GM12878 (cell line): Measurements from ENCODE around the gene PLPPR1. TPM values are rescaled to one million over a fixed set of nuclear protein-coding genes. Genes with fewer than 3 reads are reported as not detected.

Experiments used
- ATAC-seq: fragments of 200-7000 bp; cut with Tn5 transposase; 3 replicates; pipeline ENCODE4 v1.9.1; 2020; ENCODE audit warnings: mild to moderate bottlenecking, moderate library complexity
- BruUV-seq: library from RNA; stranded (reverse); fragments of 400-500 nt; replicated peaks from 2 replicates; lab custom pipeline; 2021; lab: Mats Ljungman, UMichigan
- CTCF ChIA-PET: fragments of 300-600 bp; sonication (Branson Sonifier 250); formaldehyde crosslinking; extraction: SDS; loops from one replicate; lab custom pipeline; 2021; ENCODE audit warnings: inconsistent platforms; lab: Yijun Ruan, JAX
- POLR2A ChIA-PET: fragments of 350-600 bp; formaldehyde crosslinking; extraction: SDS; loops from one replicate; lab custom pipeline; 2021; ENCODE audit warnings: inconsistent platforms; lab: Charles Lee
- RAD21 ChIA-PET: fragments of 300-600 bp; sonication (Branson Sonifier 250); formaldehyde crosslinking; loops from one replicate; lab custom pipeline; 2023; ENCODE audit warnings: antibody characterized with exemption; ENCODE audit not compliant: unreplicated experiment; lab: Charles Lee
- SMC1A ChIA-PET: fragments of 300-600 bp; sonication (Branson Sonifier 250); formaldehyde crosslinking; loops from one replicate; lab custom pipeline; 2023; ENCODE audit not compliant: unreplicated experiment, uncharacterized antibody; lab: Charles Lee
- DNase-seq: peaks from one replicate; pipeline ENCODE4 v3.0.0-alpha.2; 2011; ENCODE audit warnings: low read depth, low spot score
- FAIRE-seq: peaks from 3 replicates; lab custom pipeline; 2011; peaks lifted over from hg19 to GRCh38; lab: Jason Lieb, UNC
- H2AFZ ChIP-seq: 2 replicates; pipeline ENCODE4 v1.6.0; 2011; ENCODE audit warnings: low read depth, low read length, control low read depth; ENCODE audit not compliant: control insufficient read depth
- H3K27ac ChIP-seq: 2 replicates; pipeline ENCODE4 v1.5.1; 2011; ENCODE audit warnings: control low read depth; ENCODE audit not compliant: control insufficient read depth, insufficient read depth
- H3K27me3 ChIP-seq, 2 experiments: replicated peaks in 1 of 2; 2 replicates each; pipeline versions ENCODE4 v1.6.0 to v1.6.1; 2011; ENCODE audit warnings: low read length in 1 of 2; ENCODE audit not compliant: control insufficient read depth in 2 of 2, insufficient read depth in 2 of 2
- H3K36me3 ChIP-seq, 2 experiments: 2 replicates each; pipeline ENCODE4 v1.5.1; 2011; ENCODE audit warnings: low read length in 1 of 2; ENCODE audit not compliant: control insufficient read depth in 2 of 2, insufficient read depth in 2 of 2
- H3K4me1 ChIP-seq: 2 replicates; pipeline ENCODE4 v1.6.1; 2011; ENCODE audit warnings: mild to moderate bottlenecking, low read length, moderate library complexity, mixed read lengths; ENCODE audit not compliant: control insufficient read depth, insufficient read depth
- H3K4me2 ChIP-seq: 2 replicates; pipeline ENCODE4 v1.6.0; 2011; ENCODE audit warnings: control low read depth; ENCODE audit not compliant: control insufficient read depth, insufficient read depth
- H3K4me3 ChIP-seq: fragments of 200-600 bp; sonication (generic); 2 replicates; pipeline ENCODE4 v1.5.1; 2016
- H3K79me2 ChIP-seq: 2 replicates; pipeline ENCODE4 v1.6.0; 2011; ENCODE audit warnings: low read length; ENCODE audit not compliant: control insufficient read depth, insufficient read depth
- H3K9ac ChIP-seq: 2 replicates; pipeline ENCODE4 v1.8.0; 2011; ENCODE audit warnings: low read length, control low read depth, mixed read lengths; ENCODE audit not compliant: control insufficient read depth, insufficient read depth
- H3K9me3 ChIP-seq: replicated peaks from 3 replicates; pipeline ENCODE4 v1.5.1; 2011; ENCODE audit warnings: mild to moderate bottlenecking, low read length; ENCODE audit not compliant: control insufficient read depth, insufficient read depth
- H4K20me1 ChIP-seq: 2 replicates; pipeline ENCODE4 v1.6.0; 2011; ENCODE audit not compliant: control insufficient read depth, insufficient read depth
- CBFB ChIP-seq: IDR thresholded peaks from 2 replicates; pipeline ENCODE4 v1.6.1; 2016; ENCODE audit warnings: antibody characterized with exemption, low read depth
- EGR1 ChIP-seq, 2 experiments: IDR thresholded peaks; 1 replicate in 1 of 2; 2 replicates in 1 of 2; pipeline ENCODE4 v1.6.1; 2011 to 2012; ENCODE audit warnings: low read depth in 2 of 2, low read length in 2 of 2, borderline replicate concordance in 1 of 2, mild to moderate bottlenecking in 1 of 2, moderate library complexity in 1 of 2
- NFXL1 ChIP-seq: fragments of 450-650 bp; IDR thresholded peaks from 2 replicates; pipeline ENCODE4 v1.6.1; 2017; ENCODE audit warnings: antibody characterized with exemption, mild to moderate bottlenecking, borderline replicate concordance
- RAD51 ChIP-seq: fragments of 450-650 bp; IDR thresholded peaks from 2 replicates; pipeline ENCODE4 v1.6.1; 2016; ENCODE audit warnings: moderate library complexity, mild to moderate bottlenecking, inconsistent platforms
- WGBS: methylation state at CpG from one replicate; pipeline ENCODE4 v1.1.6; 2016; ENCODE audit warnings: low lambda C conversion rate; ENCODE audit not compliant: insufficient replicate concordance, insufficient coverage; ENCODE audit errors: missing lambda C conversion rate; 5-methylcytosine and 5-hydroxymethylcytosine counted together
- in situ Hi-C: fragments of 300-500 bp; cut with MboI; formaldehyde crosslinking; loops from 9 replicates; pipeline ENCODE4 v1.14.3; 2018; ENCODE audit warnings: mixed read lengths
- intact Hi-C: fragments of 100-400 bp; cut with micrococcal nuclease; formaldehyde crosslinking; loops from one replicate; pipeline ENCODE4 v1.14.2; 2022; ENCODE audit not compliant: unreplicated experiment
- polyA plus RNA-seq, 11 experiments: library from polyadenylated mRNA; depleted of rRNA in 4 of 11; unstranded in 6 of 11; stranded (reverse) in 5 of 11; fragments of >200 nt; fragmentation: Nextera tagmentation in 4 of 11; fragmentation: Illumina TruSeq in 1 of 11; extraction: Ambion mirVana in 4 of 11; extraction: Trizol in 1 of 11; gene quantifications; 1 replicate in 1 of 11; 2 replicates in 10 of 11; pipeline versions ENCODE4 v1.2.1 to v1.2.3, GENCODE V29; 2011 to 2016; ENCODE audit warnings: inconsistent platforms in 2 of 11, missing spikeins in 2 of 11, low read depth in 1 of 11
- total RNA-seq, 4 experiments: library from RNA; depleted of rRNA in 3 of 4; stranded (reverse); fragments of >200 nt in 3 of 4; fragmentation: Illumina TruSeq in 1 of 4; extraction: Trizol in 1 of 4; gene quantifications; 2 replicates each; pipeline versions ENCODE4 v1.2.1 to v1.2.3, GENCODE V29; 2013 to 2021
- TF ChIP-seq, protein P1 (sequence below): IDR thresholded peaks from 2 replicates; pipeline ENCODE4 v1.6.1; 2012; ENCODE audit warnings: improper control_type of control experiment, low read depth, low read length; ENCODE audit not compliant: insufficient replicate concordance
- TF ChIP-seq, protein P2 (sequence below): fragments of 450-650 bp; IDR thresholded peaks from 2 replicates; pipeline ENCODE4 v1.6.1; 2018; ENCODE audit warnings: mild to moderate bottlenecking, low read depth, moderate library complexity; ENCODE audit not compliant: partially characterized antibody
- TF ChIP-seq, protein P3 (sequence below): fragments of 150-350 bp; IDR thresholded peaks from 2 replicates; pipeline ENCODE4 v1.6.1; 2016; ENCODE audit warnings: low read depth, low read length
- TF ChIP-seq, protein P4 (sequence below): fragments of 450-650 bp; IDR thresholded peaks from 2 replicates; pipeline ENCODE4 v1.6.1; 2017; ENCODE audit warnings: borderline replicate concordance

The PLPPR1 gene
- total and polyA plus RNA-seq, 10 of the 15 experiments (the other 5 are each of a cell fraction or from before 2014, with no cell fraction given), result 0.69 TPM; not detected in 9

DNA sequence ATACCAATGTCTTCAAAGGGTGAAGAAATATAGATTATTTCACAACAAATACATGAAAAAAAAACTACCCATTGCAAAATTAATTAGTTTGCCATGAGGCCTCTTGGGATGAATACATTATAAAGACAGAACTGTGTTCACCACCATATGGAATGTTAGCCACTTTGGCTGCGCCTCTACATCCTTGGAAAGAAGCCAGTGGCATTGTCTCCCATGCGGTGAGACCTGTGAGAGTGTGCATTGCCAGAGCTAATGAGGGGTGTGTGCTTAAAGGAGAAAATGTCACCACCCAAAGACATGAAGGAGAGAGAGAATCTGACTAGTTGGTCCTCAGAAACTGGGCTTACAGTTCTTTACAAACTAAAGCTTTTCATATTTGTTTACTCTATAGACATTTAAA lies 110.6 kb downstream of the PLPPR1 start (continued):
- TF ChIP-seq CBFB (no peak), NFXL1 (no peak), RAD51 (no peak)

DNA sequence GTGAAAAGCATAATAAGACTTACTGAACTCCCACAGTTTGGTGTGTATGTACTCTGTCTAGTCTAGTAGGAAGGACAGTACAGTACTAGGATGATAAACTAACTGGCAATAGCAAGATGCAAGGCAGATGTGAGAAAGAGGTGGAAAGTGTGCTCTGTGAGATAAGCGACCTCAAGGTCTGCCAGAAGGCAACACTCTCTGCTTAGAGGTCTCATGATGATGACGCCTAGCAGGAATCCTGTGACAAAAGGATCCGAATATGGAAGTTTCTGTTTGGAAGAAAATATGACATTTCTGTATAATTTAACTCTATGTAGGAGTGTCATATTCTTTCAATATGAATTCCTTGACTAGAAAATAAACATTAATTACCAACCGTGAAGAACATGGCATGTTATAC lies 112.2 kb downstream of the PLPPR1 start:
- intact Hi-C loops, result no loop called here
- POLR2A ChIA-PET, result no interaction called here
- TF ChIP-seq, protein P1, sequence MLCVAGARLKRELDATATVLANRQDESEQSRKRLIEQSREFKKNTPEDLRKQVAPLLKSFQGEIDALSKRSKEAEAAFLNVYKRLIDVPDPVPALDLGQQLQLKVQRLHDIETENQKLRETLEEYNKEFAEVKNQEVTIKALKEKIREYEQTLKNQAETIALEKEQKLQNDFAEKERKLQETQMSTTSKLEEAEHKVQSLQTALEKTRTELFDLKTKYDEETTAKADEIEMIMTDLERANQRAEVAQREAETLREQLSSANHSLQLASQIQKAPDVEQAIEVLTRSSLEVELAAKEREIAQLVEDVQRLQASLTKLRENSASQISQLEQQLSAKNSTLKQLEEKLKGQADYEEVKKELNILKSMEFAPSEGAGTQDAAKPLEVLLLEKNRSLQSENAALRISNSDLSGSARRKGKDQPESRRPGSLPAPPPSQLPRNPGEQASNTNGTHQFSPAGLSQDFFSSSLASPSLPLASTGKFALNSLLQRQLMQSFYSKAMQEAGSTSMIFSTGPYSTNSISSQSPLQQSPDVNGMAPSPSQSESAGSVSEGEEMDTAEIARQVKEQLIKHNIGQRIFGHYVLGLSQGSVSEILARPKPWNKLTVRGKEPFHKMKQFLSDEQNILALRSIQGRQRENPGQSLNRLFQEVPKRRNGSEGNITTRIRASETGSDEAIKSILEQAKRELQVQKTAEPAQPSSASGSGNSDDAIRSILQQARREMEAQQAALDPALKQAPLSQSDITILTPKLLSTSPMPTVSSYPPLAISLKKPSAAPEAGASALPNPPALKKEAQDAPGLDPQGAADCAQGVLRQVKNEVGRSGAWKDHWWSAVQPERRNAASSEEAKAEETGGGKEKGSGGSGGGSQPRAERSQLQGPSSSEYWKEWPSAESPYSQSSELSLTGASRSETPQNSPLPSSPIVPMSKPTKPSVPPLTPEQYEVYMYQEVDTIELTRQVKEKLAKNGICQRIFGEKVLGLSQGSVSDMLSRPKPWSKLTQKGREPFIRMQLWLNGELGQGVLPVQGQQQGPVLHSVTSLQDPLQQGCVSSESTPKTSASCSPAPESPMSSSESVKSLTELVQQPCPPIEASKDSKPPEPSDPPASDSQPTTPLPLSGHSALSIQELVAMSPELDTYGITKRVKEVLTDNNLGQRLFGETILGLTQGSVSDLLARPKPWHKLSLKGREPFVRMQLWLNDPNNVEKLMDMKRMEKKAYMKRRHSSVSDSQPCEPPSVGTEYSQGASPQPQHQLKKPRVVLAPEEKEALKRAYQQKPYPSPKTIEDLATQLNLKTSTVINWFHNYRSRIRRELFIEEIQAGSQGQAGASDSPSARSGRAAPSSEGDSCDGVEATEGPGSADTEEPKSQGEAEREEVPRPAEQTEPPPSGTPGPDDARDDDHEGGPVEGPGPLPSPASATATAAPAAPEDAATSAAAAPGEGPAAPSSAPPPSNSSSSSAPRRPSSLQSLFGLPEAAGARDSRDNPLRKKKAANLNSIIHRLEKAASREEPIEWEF, result no peak
- no peak for TF ChIP-seq EGR1 (IDR thresholded peaks at IDR 0.05; ENCODE audit: borderline replicate concordance in 1 of 2, low read depth in 2 of 2, low read length in 2 of 2)
- TF ChIP-seq, protein P2, sequence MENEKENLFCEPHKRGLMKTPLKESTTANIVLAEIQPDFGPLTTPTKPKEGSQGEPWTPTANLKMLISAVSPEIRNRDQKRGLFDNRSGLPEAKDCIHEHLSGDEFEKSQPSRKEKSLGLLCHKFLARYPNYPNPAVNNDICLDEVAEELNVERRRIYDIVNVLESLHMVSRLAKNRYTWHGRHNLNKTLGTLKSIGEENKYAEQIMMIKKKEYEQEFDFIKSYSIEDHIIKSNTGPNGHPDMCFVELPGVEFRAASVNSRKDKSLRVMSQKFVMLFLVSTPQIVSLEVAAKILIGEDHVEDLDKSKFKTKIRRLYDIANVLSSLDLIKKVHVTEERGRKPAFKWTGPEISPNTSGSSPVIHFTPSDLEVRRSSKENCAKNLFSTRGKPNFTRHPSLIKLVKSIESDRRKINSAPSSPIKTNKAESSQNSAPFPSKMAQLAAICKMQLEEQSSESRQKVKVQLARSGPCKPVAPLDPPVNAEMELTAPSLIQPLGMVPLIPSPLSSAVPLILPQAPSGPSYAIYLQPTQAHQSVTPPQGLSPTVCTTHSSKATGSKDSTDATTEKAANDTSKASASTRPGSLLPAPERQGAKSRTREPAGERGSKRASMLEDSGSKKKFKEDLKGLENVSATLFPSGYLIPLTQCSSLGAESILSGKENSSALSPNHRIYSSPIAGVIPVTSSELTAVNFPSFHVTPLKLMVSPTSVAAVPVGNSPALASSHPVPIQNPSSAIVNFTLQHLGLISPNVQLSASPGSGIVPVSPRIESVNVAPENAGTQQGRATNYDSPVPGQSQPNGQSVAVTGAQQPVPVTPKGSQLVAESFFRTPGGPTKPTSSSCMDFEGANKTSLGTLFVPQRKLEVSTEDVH, result no peak
- TF ChIP-seq, protein P3, sequence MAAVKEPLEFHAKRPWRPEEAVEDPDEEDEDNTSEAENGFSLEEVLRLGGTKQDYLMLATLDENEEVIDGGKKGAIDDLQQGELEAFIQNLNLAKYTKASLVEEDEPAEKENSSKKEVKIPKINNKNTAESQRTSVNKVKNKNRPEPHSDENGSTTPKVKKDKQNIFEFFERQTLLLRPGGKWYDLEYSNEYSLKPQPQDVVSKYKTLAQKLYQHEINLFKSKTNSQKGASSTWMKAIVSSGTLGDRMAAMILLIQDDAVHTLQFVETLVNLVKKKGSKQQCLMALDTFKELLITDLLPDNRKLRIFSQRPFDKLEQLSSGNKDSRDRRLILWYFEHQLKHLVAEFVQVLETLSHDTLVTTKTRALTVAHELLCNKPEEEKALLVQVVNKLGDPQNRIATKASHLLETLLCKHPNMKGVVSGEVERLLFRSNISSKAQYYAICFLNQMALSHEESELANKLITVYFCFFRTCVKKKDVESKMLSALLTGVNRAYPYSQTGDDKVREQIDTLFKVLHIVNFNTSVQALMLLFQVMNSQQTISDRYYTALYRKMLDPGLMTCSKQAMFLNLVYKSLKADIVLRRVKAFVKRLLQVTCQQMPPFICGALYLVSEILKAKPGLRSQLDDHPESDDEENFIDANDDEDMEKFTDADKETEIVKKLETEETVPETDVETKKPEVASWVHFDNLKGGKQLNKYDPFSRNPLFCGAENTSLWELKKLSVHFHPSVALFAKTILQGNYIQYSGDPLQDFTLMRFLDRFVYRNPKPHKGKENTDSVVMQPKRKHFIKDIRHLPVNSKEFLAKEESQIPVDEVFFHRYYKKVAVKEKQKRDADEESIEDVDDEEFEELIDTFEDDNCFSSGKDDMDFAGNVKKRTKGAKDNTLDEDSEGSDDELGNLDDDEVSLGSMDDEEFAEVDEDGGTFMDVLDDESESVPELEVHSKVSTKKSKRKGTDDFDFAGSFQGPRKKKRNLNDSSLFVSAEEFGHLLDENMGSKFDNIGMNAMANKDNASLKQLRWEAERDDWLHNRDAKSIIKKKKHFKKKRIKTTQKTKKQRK, result no peak
- TF ChIP-seq, protein P4, sequence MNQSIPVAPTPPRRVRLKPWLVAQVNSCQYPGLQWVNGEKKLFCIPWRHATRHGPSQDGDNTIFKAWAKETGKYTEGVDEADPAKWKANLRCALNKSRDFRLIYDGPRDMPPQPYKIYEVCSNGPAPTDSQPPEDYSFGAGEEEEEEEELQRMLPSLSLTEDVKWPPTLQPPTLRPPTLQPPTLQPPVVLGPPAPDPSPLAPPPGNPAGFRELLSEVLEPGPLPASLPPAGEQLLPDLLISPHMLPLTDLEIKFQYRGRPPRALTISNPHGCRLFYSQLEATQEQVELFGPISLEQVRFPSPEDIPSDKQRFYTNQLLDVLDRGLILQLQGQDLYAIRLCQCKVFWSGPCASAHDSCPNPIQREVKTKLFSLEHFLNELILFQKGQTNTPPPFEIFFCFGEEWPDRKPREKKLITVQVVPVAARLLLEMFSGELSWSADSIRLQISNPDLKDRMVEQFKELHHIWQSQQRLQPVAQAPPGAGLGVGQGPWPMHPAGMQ, result no peak

More for the DNA sequence above, 112.2 kb downstream of the PLPPR1 start:
- Histone ChIP-seq H3K79me2 (no peaks in the 10 kb centered on the region), H3K4me1 (no peaks in the 10 kb centered on the region), H3K9ac (no peak overlapping the region), H2AFZ (no peak overlapping the region), H4K20me1 (no peaks in the 10 kb centered on the region), H3K36me3 (no peaks in the 10 kb centered on the region), H3K4me3 (no peak overlapping the region), H3K27ac (no peak overlapping the region), H3K27me3 (no peaks in the 10 kb centered on the region), H3K9me3 (no peaks in the 10 kb centered on the region), H3K4me2 (no peak overlapping the region)
- ChIA-PET RAD21 (no interaction called here), SMC1A (no interaction called here), CTCF (no interaction called here)
- in situ Hi-C loops, result no loop called here
- no TSS peak for BruUV-seq
- 25% methylated on average over 4 of the region's 4 CpGs for WGBS
- FAIRE-seq (no peak), DNase-seq (no peak), ATAC-seq (no peak)
